ENCODE data around the gene PHACTR2. TPM values are rescaled to one million over a fixed set of nuclear protein-coding genes. Genes with fewer than 3 reads are reported as not detected.

PHACTR2 gene
- total and polyA plus RNA-seq, 11 donors, result 10.2 to 101 (median 67.9) TPM

- H3K27me3 ChIP-seq, result no peaks in the 10 kb centered on the region
- H3K4me3 ChIP-seq, result no peak overlapping the region
- H3K36me3 ChIP-seq, result no peaks in the 10 kb centered on the region
- DNase-seq (no peak), ATAC-seq (no peak)
- H3K9me3 ChIP-seq, result no peaks in the 10 kb centered on the region
- TF ChIP-seq CTCF (IDR thresholded peaks at IDR 0.05), result no peak
- TF ChIP-seq POLR2A (IDR thresholded peaks at IDR 0.05), result no peak
- H3K4me1 ChIP-seq, result peaks cover 7 to 79% (median 51%) of the 10 kb centered on the region in 12 donors
- intact Hi-C loops (cut with DNase I), result loop anchor here in 6 of 10 donors (2.0 to 10.0 kb wide), 10 partner anchors 35 to 145 kb away; partner anchors contain the start of genes PHACTR2 (in 2 of the 6) and LTV1 (in 1 of the 6)
- H3K27ac ChIP-seq, result peak overlapping the region; percentile 26 to 82 (median 67)
- WGBS, 4 donors, result 91 to 95% (median 92%) methylated on average over 6 of the region's 6 CpGs
These were observed 64.5 kb downstream of the PHACTR2 start for GRCh38 chr6:143742070-143742954.

- ATAC-seq, result no peak
- 49 to 65% (median 61%) methylated on average over 3 of the region's 3 CpGs for WGBS, 4 donors
- intact Hi-C loops (cut with DNase I), result loop anchor here in 6 of 10 donors (2.0 to 10.0 kb wide), 10 partner anchors 34 to 146 kb away; partner anchors contain the start of genes PHACTR2 (in 2 of the 6) and LTV1 (in 1 of the 6)
- H3K36me3 ChIP-seq, result no peaks in the 10 kb centered on the region
- no peak for TF ChIP-seq POLR2A (IDR thresholded peaks at IDR 0.05)
- TF ChIP-seq CTCF (IDR thresholded peaks at IDR 0.05), result no peak
- H3K4me3 ChIP-seq, result peak overlapping the region in 4 of 12 donors; percentile 5 to 27 (median 13)
- H3K27ac ChIP-seq, result peak overlapping the region; percentile 26 to 81 (median 65)
- no peaks in the 10 kb centered on the region for H3K9me3 ChIP-seq
- peaks cover 7 to 83% (median 57%) of the 10 kb centered on the region in 12 donors for H3K4me1 ChIP-seq
- DNase-seq, result no peak
- H3K27me3 ChIP-seq, result no peaks in the 10 kb centered on the region
These were observed 65.1 kb downstream of the PHACTR2 start for GRCh38 chr6:143742955-143743255.

GRCh38 chr6:143743301-143744166, 65.8 kb downstream of the PHACTR2 start:
- peak in 3 of 5 donors; percentile 41 to 63 (median 43) for DNase-seq
- Histone ChIP-seq H3K36me3 (no peaks in the 10 kb centered on the region), H3K9me3 (no peaks in the 10 kb centered on the region), H3K27me3 (no peaks in the 10 kb centered on the region), H3K4me3 (peak overlapping the region in 4 of 12 donors; percentile 5 to 31 (median 16)), H3K27ac (peak overlapping the region; percentile 26 to 81 (median 65)), H3K4me1 (peaks cover 7 to 83% (median 57%) of the 10 kb centered on the region in 12 donors)
- no peak for TF ChIP-seq POLR2A (IDR thresholded peaks at IDR 0.05)
- peak in 3 of 4 donors; percentile 25 to 41 (median 27) for ATAC-seq
- intact Hi-C loops (cut with DNase I), result loop anchor here in 6 of 10 donors (2.0 to 10.0 kb wide), 10 partner anchors 34 to 146 kb away; partner anchors contain the start of genes PHACTR2 (in 2 of the 6) and LTV1 (in 1 of the 6)
- 36 to 47% (median 38%) methylated on average over 12 of the region's 12 CpGs for WGBS, 4 donors

- no peaks in the 10 kb centered on the region for H3K27me3 ChIP-seq
- H3K27ac ChIP-seq, result peak overlapping the region; percentile 26 to 81 (median 65)
- WGBS, 4 donors, result 51 to 62% (median 56%) methylated on average over 8 of the region's 8 CpGs
- peaks cover 7 to 77% (median 57%) of the 10 kb centered on the region in 12 donors for H3K4me1 ChIP-seq
- DNase-seq (peak in 1 of 5 donors; percentile 24), ATAC-seq (peak in 3 of 4 donors; percentile 16 to 30 (median 25))
- peak overlapping the region in 3 of 12 donors; percentile 1 to 27 (median 9) for H3K4me3 ChIP-seq
- peaks cover 0 to 7% (median 0%) of the 10 kb centered on the region in 9 donors for H3K36me3 ChIP-seq
- intact Hi-C loops (cut with DNase I), result loop anchor here in 7 of 10 donors (2.0 to 10.0 kb wide), 12 partner anchors 33 to 147 kb away; partner anchors contain the start of genes LTV1 (in 2 of the 7) and PHACTR2 (in 2 of the 7)
- TF ChIP-seq POLR2A (IDR thresholded peaks at IDR 0.05), result no peak
- TF ChIP-seq CTCF (IDR thresholded peaks at IDR 0.05), result no peak
- no peaks in the 10 kb centered on the region for H3K9me3 ChIP-seq
These were observed 66.9 kb downstream of the PHACTR2 start for GRCh38 chr6:143744551-143745165.

Data from heart left ventricle (tissue), 16 donors.